Hepatocyte (in vitro differentiated cells): ENCODE results near the gene UQCC2. TPM values are rescaled to one million over a fixed set of nuclear protein-coding genes. Genes with fewer than 3 reads are reported as not detected.

Experiments used
- DNase-seq: peaks from one replicate; pipeline ENCODE4 v3.0.0-alpha.2; 2016; ENCODE audit warnings: low spot score
- H2AFZ ChIP-seq: fragments of 200-600 bp; sonication (generic); 2 replicates; pipeline ENCODE4 v1.6.0; 2016; ENCODE audit warnings: antibody characterized with exemption, mild to moderate bottlenecking
- H3K27ac ChIP-seq: fragments of 200-600 bp; sonication (generic); 2 replicates; pipeline ENCODE4 v1.5.1; 2016; ENCODE audit warnings: mild to moderate bottlenecking
- H3K27me3 ChIP-seq: fragments of 200-600 bp; sonication (generic); 2 replicates; pipeline ENCODE4 v1.6.1; 2016
- H3K36me3 ChIP-seq: fragments of 200-600 bp; sonication (generic); replicated peaks from 2 replicates; pipeline ENCODE4 v1.5.1; 2016; ENCODE audit warnings: low read depth; ENCODE audit not compliant: insufficient read depth
- H3K4me1 ChIP-seq: fragments of 200-600 bp; sonication (generic); 2 replicates; pipeline ENCODE4 v1.5.1; 2016; ENCODE audit warnings: mild to moderate bottlenecking, moderate library complexity; ENCODE audit not compliant: insufficient read depth
- H3K4me2 ChIP-seq: fragments of 200-600 bp; sonication (generic); 2 replicates; pipeline ENCODE4 v1.6.0; 2016
- H3K4me3 ChIP-seq: fragments of 200-600 bp; sonication (generic); 2 replicates; pipeline ENCODE4 v1.5.1; 2016; ENCODE audit warnings: mild to moderate bottlenecking
- H3K79me2 ChIP-seq: fragments of 200-600 bp; sonication (generic); 2 replicates; pipeline ENCODE4 v1.6.0; 2017; ENCODE audit warnings: mild to moderate bottlenecking
- H3K9me2 ChIP-seq: fragments of 200-600 bp; sonication (generic); replicated peaks from 2 replicates; pipeline ENCODE4 v1.6.0; 2017; ENCODE audit warnings: mild to moderate bottlenecking; ENCODE audit not compliant: insufficient read depth
- H3K9me3 ChIP-seq: fragments of 200-600 bp; sonication (generic); 2 replicates; pipeline ENCODE4 v1.5.1; 2016; ENCODE audit warnings: low read depth, mild to moderate bottlenecking
- H4K20me1 ChIP-seq: fragments of 200-600 bp; sonication (generic); 2 replicates; pipeline ENCODE4 v1.6.0; 2016; ENCODE audit warnings: mild to moderate bottlenecking; ENCODE audit not compliant: insufficient read depth, poor library complexity, severe bottlenecking
- CTCF ChIP-seq: fragments of 200-600 bp; sonication (generic); IDR thresholded peaks from 2 replicates; pipeline ENCODE4 v1.5.1; 2016; ENCODE audit warnings: antibody characterized with exemption, mild to moderate bottlenecking; ENCODE audit not compliant: poor library complexity
- EZH2 ChIP-seq: fragments of 200-600 bp; sonication (generic); IDR thresholded peaks from 2 replicates; pipeline ENCODE4 v1.6.1; 2016; ENCODE audit warnings: antibody characterized with exemption, mild to moderate bottlenecking, borderline replicate concordance
- EZH2phosphoT487 ChIP-seq: fragments of 200-600 bp; sonication (generic); IDR thresholded peaks from one replicate; pipeline ENCODE4 v1.6.1; 2018; ENCODE audit warnings: antibody characterized with exemption, mild to moderate bottlenecking, low read depth, moderate library complexity; ENCODE audit not compliant: unreplicated experiment, severe bottlenecking
- WGBS: methylation state at CpG from one replicate; pipeline ENCODE4 v1.1.6; 2016; ENCODE audit warnings: low lambda C conversion rate; ENCODE audit errors: missing lambda C conversion rate; 5-methylcytosine and 5-hydroxymethylcytosine counted together
- polyA plus RNA-seq: library from polyadenylated mRNA; unstranded; fragments of >200 nt; fragmentation: Nextera tagmentation; extraction: Ambion mirVana; gene quantifications from 2 replicates; pipeline ENCODE4 v1.2.1, GENCODE V29; 2016
- total RNA-seq: library from RNA; depleted of rRNA; stranded (reverse); fragments of >200 nt; gene quantifications from 2 replicates; pipeline ENCODE4 v1.2.3, GENCODE V29; 2014

UQCC2 gene
- total and polyA plus RNA-seq, 2 experiments from 2014 or later: 44.7 to 151 TPM

GRCh38 chr6:33735216-33735615 lies 23.7 kb upstream of the UQCC2 start:
- Histone ChIP-seq H3K36me3 (no peaks in the 10 kb centered on the region), H3K4me3 (no peak overlapping the region), H2AFZ (no peak overlapping the region), H3K4me1 (peaks cover 8% of the 10 kb centered on the region), H3K27ac (no peak overlapping the region), H3K27me3 (no peaks in the 10 kb centered on the region), H3K4me2 (no peak overlapping the region), H3K79me2 (no peaks in the 10 kb centered on the region), H3K9me2 (no peaks in the 10 kb centered on the region), H4K20me1 (no peaks in the 10 kb centered on the region), H3K9me3 (no peaks in the 10 kb centered on the region)
- WGBS: 91% methylated on average over 17 of the region's 18 CpGs
- no peak for DNase-seq
- no peak for TF ChIP-seq EZH2phosphoT487
- no peak for TF ChIP-seq CTCF
- TF ChIP-seq EZH2: no peak

DNA sequence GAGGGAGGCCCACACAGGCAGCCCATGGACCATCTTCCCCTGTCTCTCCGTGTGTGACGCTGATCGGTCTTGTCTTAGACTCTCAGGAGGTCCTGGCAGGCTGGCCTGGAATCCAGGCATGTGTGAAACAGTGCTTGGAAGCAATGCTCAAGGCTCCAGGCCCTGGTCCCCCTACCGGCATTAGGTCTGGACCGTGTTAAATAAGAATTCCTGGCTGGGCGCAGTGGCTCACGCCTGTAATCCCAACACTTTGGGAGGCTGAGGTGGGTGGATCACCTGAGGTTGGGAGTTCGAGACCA lies 22.2 kb upstream of the UQCC2 start:
- no peak for TF ChIP-seq CTCF
- TF ChIP-seq EZH2phosphoT487: no peak
- TF ChIP-seq EZH2: no peak
- 92% methylated on average over 8 of the region's 8 CpGs for WGBS
- Histone ChIP-seq H3K4me2 (no peak overlapping the region), H3K79me2 (no peaks in the 10 kb centered on the region), H3K9me2 (no peaks in the 10 kb centered on the region), H4K20me1 (no peaks in the 10 kb centered on the region), H3K4me1 (no peaks in the 10 kb centered on the region), H3K27ac (no peak overlapping the region), H3K27me3 (no peaks in the 10 kb centered on the region), H3K9me3 (no peaks in the 10 kb centered on the region), H3K4me3 (no peak overlapping the region), H3K36me3 (no peaks in the 10 kb centered on the region), H2AFZ (no peak overlapping the region)
- DNase-seq: no peak

DNA sequence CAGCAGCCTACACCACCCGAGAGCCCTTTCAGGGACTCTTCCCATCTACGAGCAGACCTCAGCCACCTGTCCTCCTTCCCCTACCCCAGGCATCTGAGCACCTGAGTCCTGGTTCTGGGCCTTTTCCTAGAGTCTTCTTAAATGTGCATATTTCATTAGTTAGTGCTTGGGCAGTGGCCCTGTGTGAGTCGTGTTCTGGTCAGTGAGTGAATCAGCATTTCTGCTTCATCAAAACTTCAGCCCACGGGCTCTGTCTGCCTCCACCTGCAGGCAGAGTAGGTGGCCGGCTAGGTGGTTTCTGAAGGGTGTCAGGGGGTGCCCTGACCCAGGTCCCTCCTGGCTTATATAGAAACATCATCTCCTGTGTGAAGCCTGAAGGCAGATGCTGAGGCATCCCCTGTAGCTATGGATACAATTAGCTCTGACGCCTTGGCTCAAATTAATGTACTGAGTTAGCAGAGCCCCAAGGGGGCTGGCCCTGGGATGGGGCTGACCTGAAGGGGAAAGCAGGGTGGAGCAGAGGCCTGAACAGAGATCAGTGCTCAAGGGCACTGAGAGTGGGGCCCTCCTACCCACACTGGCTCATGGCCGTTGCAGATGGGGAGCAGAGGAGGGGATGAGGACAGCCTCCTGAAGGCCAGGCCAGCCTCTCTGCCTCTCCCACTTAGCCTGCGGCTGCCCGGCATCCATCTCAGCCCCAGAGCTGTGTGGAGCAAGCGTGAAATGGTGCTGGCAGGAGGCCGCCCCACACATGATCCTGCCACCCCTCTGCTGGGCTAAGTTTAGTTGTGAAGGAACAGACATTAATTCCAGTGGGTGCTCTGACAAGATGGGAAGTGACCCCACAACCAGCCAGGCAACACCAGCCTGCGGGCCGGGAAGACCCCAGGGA lies 21.6 kb upstream of the UQCC2 start:
- no peak overlapping the region for H3K4me2 ChIP-seq
- no peaks in the 10 kb centered on the region for H3K79me2 ChIP-seq
- no peaks in the 10 kb centered on the region for H3K9me2 ChIP-seq
- WGBS: 88% methylated on average over 13 of the region's 13 CpGs
- H3K36me3 ChIP-seq: no peaks in the 10 kb centered on the region
- no peaks in the 10 kb centered on the region for H3K27me3 ChIP-seq
- no peak overlapping the region for H2AFZ ChIP-seq
- DNase-seq: no peak
- no peaks in the 10 kb centered on the region for H4K20me1 ChIP-seq
- H3K27ac ChIP-seq: no peak overlapping the region
- no peak overlapping the region for H3K4me3 ChIP-seq
- TF ChIP-seq CTCF (no peak), EZH2phosphoT487 (no peak), EZH2 (no peak)
- H3K4me1 ChIP-seq: no peaks in the 10 kb centered on the region
- no peaks in the 10 kb centered on the region for H3K9me3 ChIP-seq
